ENCODE measurements around the gene MUSK.

DNA sequence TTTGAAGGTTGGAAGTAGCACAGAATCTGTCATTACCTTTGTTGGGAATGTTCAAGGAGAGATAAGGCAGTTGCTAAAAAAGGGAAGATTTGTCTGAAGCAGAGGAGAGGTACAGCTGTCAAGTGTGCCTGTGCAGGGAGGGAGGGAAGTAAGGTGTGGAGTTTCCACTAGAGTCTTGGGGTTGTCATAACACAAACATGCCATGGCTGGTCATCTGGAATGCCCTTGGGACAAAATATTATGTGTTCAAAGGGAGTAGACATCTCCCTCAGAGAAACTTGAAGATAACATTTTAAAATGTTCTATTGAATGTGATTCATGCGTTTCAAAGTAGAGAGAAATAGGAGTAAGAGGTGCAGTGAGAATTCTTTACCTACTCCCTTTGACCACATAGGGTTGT is 95.0 kb downstream of the MUSK start:
- TF ChIP-seq POLR2A (IDR thresholded peaks at IDR 0.05): no peak
- TF ChIP-seq, protein P1, sequence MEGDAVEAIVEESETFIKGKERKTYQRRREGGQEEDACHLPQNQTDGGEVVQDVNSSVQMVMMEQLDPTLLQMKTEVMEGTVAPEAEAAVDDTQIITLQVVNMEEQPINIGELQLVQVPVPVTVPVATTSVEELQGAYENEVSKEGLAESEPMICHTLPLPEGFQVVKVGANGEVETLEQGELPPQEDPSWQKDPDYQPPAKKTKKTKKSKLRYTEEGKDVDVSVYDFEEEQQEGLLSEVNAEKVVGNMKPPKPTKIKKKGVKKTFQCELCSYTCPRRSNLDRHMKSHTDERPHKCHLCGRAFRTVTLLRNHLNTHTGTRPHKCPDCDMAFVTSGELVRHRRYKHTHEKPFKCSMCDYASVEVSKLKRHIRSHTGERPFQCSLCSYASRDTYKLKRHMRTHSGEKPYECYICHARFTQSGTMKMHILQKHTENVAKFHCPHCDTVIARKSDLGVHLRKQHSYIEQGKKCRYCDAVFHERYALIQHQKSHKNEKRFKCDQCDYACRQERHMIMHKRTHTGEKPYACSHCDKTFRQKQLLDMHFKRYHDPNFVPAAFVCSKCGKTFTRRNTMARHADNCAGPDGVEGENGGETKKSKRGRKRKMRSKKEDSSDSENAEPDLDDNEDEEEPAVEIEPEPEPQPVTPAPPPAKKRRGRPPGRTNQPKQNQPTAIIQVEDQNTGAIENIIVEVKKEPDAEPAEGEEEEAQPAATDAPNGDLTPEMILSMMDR (IDR thresholded peaks at IDR 0.05): no peak

Measured in testis (tissue), 2 donors.